HepG2 (cell line): ENCODE results near the gene CCDC9B. TPM values are rescaled to one million over a fixed set of nuclear protein-coding genes. Genes with fewer than 3 reads are reported as not detected.
A peak's percentile ranks its signal among the peaks of the same experiment; 100 is the strongest.

Source experiments
- ATAC-seq: fragments of 200-7000 bp; cut with Tn5 transposase; 3 replicates; pipeline ENCODE4 v1.9.1; 2020; ENCODE audit warnings: mild to moderate bottlenecking, moderate library complexity
- BruUV-seq: library from RNA; stranded (reverse); fragments of 400-500 nt; replicated peaks from 2 replicates; lab custom pipeline; 2021; lab: Mats Ljungman, UMichigan
- CTCF ChIA-PET: fragments of 300-600 bp; formaldehyde crosslinking; extraction: SDS; loops from one replicate; lab custom pipeline; 2021; ENCODE audit warnings: low total read pairs, inconsistent platforms, low intra/inter-chr PET ratio; lab: Yijun Ruan, JAX
- POLR2A ChIA-PET: fragments of 350-600 bp; sonication (Branson Sonifier 250); formaldehyde crosslinking; loops from one replicate; lab custom pipeline; 2020; ENCODE audit warnings: antibody characterized with exemption, inconsistent platforms; lab: Yijun Ruan, JAX
- DNase-seq: peaks from one replicate; pipeline ENCODE4 v3.0.0-alpha.2; 2015; ENCODE audit warnings: low spot score
- FAIRE-seq: peaks from 3 replicates; lab custom pipeline; 2011; peaks lifted over from hg19 to GRCh38; lab: Jason Lieb, UNC
- H2AFZ ChIP-seq: one replicate; pipeline ENCODE4 v1.6.1; 2011; ENCODE audit warnings: low read length, inconsistent platforms
- H3K27ac ChIP-seq: fragments of 300-600 bp; 3 replicates; pipeline ENCODE4 v1.8.0; 2011; ENCODE audit warnings: mixed run types, mild to moderate bottlenecking, mixed read lengths, low read length, inconsistent platforms; ENCODE audit not compliant: insufficient read depth; ENCODE audit errors: extremely low read length
- H3K27me3 ChIP-seq, 2 experiments: fragments of 200-600 bp in 1 of 2; 2 replicates in 1 of 2; 3 replicates in 1 of 2; pipeline versions ENCODE4 v1.6.0 to v1.8.0; 2011; ENCODE audit warnings: low read length in 2 of 2, mild to moderate bottlenecking in 2 of 2, moderate library complexity in 2 of 2, inconsistent platforms in 1 of 2; ENCODE audit not compliant: insufficient read depth in 2 of 2, control insufficient read depth in 1 of 2
- H3K36me3 ChIP-seq, 2 experiments: fragments of 200-600 bp in 1 of 2; replicated peaks in 1 of 2; 2 replicates in 1 of 2; 3 replicates in 1 of 2; pipeline versions ENCODE4 v1.5.1 to v1.8.0; 2011; ENCODE audit warnings: low read length in 2 of 2, inconsistent platforms in 1 of 2; ENCODE audit not compliant: insufficient read depth in 2 of 2, control insufficient read depth in 1 of 2
- H3K4me1 ChIP-seq: 2 replicates; pipeline ENCODE4 v1.5.1; 2012; ENCODE audit warnings: low read length, inconsistent platforms; ENCODE audit not compliant: insufficient read depth
- H3K4me2 ChIP-seq: 2 replicates; pipeline ENCODE4 v1.6.0; 2011; ENCODE audit warnings: low read depth, low read length, inconsistent platforms
- H3K4me3 ChIP-seq, 3 experiments: fragments of 200-600 bp in 1 of 3; sonication (generic), shearing (Covaris generic) in 1 of 3; replicated peaks in 1 of 3; 2 replicates each; pipeline ENCODE4 v1.5.1; 2011 to 2016; ENCODE audit warnings: low read length in 3 of 3, inconsistent platforms in 2 of 3, low read depth in 2 of 3, mild to moderate bottlenecking in 2 of 3, control low read depth in 1 of 3, mixed read lengths in 1 of 3; ENCODE audit not compliant: insufficient read depth in 1 of 3
- H3K79me2 ChIP-seq: one replicate; pipeline ENCODE4 v1.6.1; 2011; ENCODE audit warnings: low read length, inconsistent platforms; ENCODE audit not compliant: insufficient read depth
- H3K9ac ChIP-seq: 2 replicates; pipeline ENCODE4 v1.6.0; 2011; ENCODE audit warnings: mild to moderate bottlenecking, low read depth, low read length, inconsistent platforms; ENCODE audit not compliant: insufficient read depth
- H3K9me3 ChIP-seq: 2 replicates; pipeline ENCODE4 v1.5.1; 2012; ENCODE audit warnings: mild to moderate bottlenecking, low read length
- H4K20me1 ChIP-seq: 2 replicates; pipeline ENCODE4 v1.6.0; 2011; ENCODE audit warnings: inconsistent platforms, mild to moderate bottlenecking, low read length, moderate library complexity; ENCODE audit not compliant: insufficient read depth
- MAX ChIP-seq: IDR thresholded peaks from 2 replicates; pipeline ENCODE4 v1.6.1; 2012; ENCODE audit warnings: inconsistent platforms
- TCF7 ChIP-seq: sonication (generic); IDR thresholded peaks from 2 replicates; pipeline ENCODE4 v1.6.1; 2016; ENCODE audit warnings: antibody characterized with exemption, low read depth
- ZFP37 ChIP-seq: sonication (generic); formaldehyde crosslinking; IDR thresholded peaks from 2 replicates; pipeline ENCODE4 v1.4.0; 2020; ENCODE audit warnings: missing genetic modification reagents, borderline replicate concordance
- ZFYVE20 ChIP-seq: sonication (generic); formaldehyde crosslinking; IDR thresholded peaks from 2 replicates; pipeline ENCODE4 v1.8.0; 2023; ENCODE audit warnings: low read depth, mild to moderate bottlenecking, moderate library complexity, missing genetic modification reagents, borderline replicate concordance
- ZNF124 ChIP-seq: sonication (generic); formaldehyde crosslinking; IDR thresholded peaks from 2 replicates; pipeline ENCODE4 v1.4.0; 2020; ENCODE audit warnings: missing genetic modification reagents
- ZNF547 ChIP-seq: sonication (generic); formaldehyde crosslinking; IDR thresholded peaks from 2 replicates; pipeline ENCODE4 v1.5.1; 2020; ENCODE audit warnings: mild to moderate bottlenecking, missing genetic modification reagents
- ZNF83 ChIP-seq: sonication (generic); formaldehyde crosslinking; IDR thresholded peaks from 2 replicates; pipeline ENCODE4 v1.4.0; 2020; ENCODE audit warnings: missing genetic modification reagents, mild to moderate bottlenecking, borderline replicate concordance
- WGBS: methylation state at CpG from one replicate; pipeline ENCODE4 v1.1.6; 2017; ENCODE audit warnings: low lambda C conversion rate; 5-methylcytosine and 5-hydroxymethylcytosine counted together
- in situ Hi-C: cut with HindIII; loops from 2 replicates; pipeline ENCODE4 v1.10.0; 2017; ENCODE audit warnings: low pct_unique_long_range_greater_than_20kb; ENCODE audit not compliant: extremely low pct_ligation_motif_present
- intact Hi-C: fragments of 100-400 bp; cut with micrococcal nuclease; formaldehyde crosslinking; loops from one replicate; pipeline ENCODE4 v1.10.0; 2022; ENCODE audit not compliant: unreplicated experiment
- polyA plus RNA-seq, 8 experiments: library from polyadenylated mRNA; depleted of rRNA in 3 of 8; stranded (reverse) in 7 of 8; unstranded in 1 of 8; fragments of >200 nt; fragmentation: Illumina TruSeq in 4 of 8; extraction: Trizol in 4 of 8; gene quantifications; 2 replicates each; pipeline versions ENCODE4 v1.2.1 to v1.2.3, GENCODE V29; 2011 to 2016; ENCODE audit warnings: low read depth in 4 of 8, missing spikeins in 1 of 8, mixed read lengths in 1 of 8; ENCODE audit not compliant: insufficient read depth in 1 of 8
- total RNA-seq, 5 experiments: library from RNA; depleted of rRNA; stranded (reverse); fragments of >200 nt; fragmentation: Illumina TruSeq; extraction: Trizol; gene quantifications; 2 replicates each; pipeline ENCODE4 v1.2.3, GENCODE V29; 2016; ENCODE audit warnings: low read depth in 1 of 5
- TF ChIP-seq, protein P1 (sequence below): sonication (generic); formaldehyde crosslinking; IDR thresholded peaks from 2 replicates; pipeline ENCODE4 v1.4.0; 2020; ENCODE audit warnings: missing genetic modification reagents, low read depth, mild to moderate bottlenecking, borderline replicate concordance
- TF ChIP-seq, protein P2 (sequence below): sonication (generic); formaldehyde crosslinking; IDR thresholded peaks from 2 replicates; pipeline ENCODE4 v1.5.0; 2020; ENCODE audit warnings: missing genetic modification reagents, mild to moderate bottlenecking, borderline replicate concordance
- TF ChIP-seq, protein P3 (sequence below): sonication (generic); formaldehyde crosslinking; IDR thresholded peaks from 2 replicates; pipeline ENCODE4 v1.5.1; 2020; ENCODE audit warnings: missing genetic modification reagents, mild to moderate bottlenecking, borderline replicate concordance
- TF ChIP-seq, protein P4 (sequence below): sonication (generic); formaldehyde crosslinking; IDR thresholded peaks from 2 replicates; pipeline ENCODE4 v1.9.0; 2022; ENCODE audit warnings: missing genetic modification reagents, mild to moderate bottlenecking, borderline replicate concordance

Gene CCDC9B
- total and polyA plus RNA-seq, 2 of the 13 experiments (the other 11 are each of a cell fraction or from before 2014, with no cell fraction given) = 0.98 to 1.6 TPM

GRCh38 chr15:40337597-40337996 is 3.1 kb downstream of the CCDC9B start:
- Histone ChIP-seq H4K20me1 (peaks cover 4% of the 10 kb centered on the region; the same call in 1 of the 2 replicates), H3K27ac (no peak overlapping the region), H3K9me3 (no peaks in the 10 kb centered on the region), H3K27me3 (no peaks in the 10 kb centered on the region), H3K4me3 (no peak overlapping the region), H3K4me2 (no peak overlapping the region), H3K9ac (no peak overlapping the region), H2AFZ (no peak overlapping the region), H3K36me3 (no peaks in the 10 kb centered on the region; a peak in 1 of 5 replicates), H3K4me1 (peaks cover 41% of the 10 kb centered on the region), H3K79me2 (no peaks in the 10 kb centered on the region)
- in situ Hi-C loops = no loop called here
- WGBS = 86% methylated on average over 13 of the region's 19 CpGs
- ChIA-PET POLR2A (interaction anchor here (1.2 to 4.4 kb wide), 5 partner anchors 12 to 68 kb away, joined by 3 to 24 read pairs (median 18); partner anchors contain the start of genes INAFM2 and IVD), CTCF (interaction anchor here (1.8 to 2.3 kb wide), 2 partner anchors 15 to 84 kb away, joined by 6 to 19 read pairs; partner anchors contain the start of gene INAFM2)
- intact Hi-C loops = no loop called here
- ATAC-seq (no peak), DNase-seq (no peak), FAIRE-seq (no peak)
- BruUV-seq = no TSS peak
- no peak for TF ChIP-seq ZNF547 (CRISPR knock-in tag)
- TF ChIP-seq, protein P1, sequence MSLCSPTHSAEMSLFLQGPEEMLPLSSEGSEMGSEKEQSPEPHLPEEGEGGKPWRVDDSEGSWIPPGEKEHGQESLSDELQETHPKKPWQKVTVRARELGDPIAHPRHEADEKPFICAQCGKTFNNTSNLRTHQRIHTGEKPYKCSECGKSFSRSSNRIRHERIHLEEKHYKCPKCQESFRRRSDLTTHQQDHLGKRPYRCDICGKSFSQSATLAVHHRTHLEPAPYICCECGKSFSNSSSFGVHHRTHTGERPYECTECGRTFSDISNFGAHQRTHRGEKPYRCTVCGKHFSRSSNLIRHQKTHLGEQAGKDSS (CRISPR knock-in tag) = 0 out of 2 replicates have a peak, but pooled peaks have one; percentile 7

GRCh38 chr15:40336744-40337122 is 4.0 kb downstream of the CCDC9B start:
- ATAC-seq (no peak), FAIRE-seq (no peak), DNase-seq (no peak)
- Histone ChIP-seq H3K9me3 (no peaks in the 10 kb centered on the region), H4K20me1 (peaks cover 4% of the 10 kb centered on the region; the same call in 1 of the 2 replicates), H2AFZ (no peak overlapping the region), H3K27ac (no peak overlapping the region), H3K79me2 (no peaks in the 10 kb centered on the region), H3K4me3 (no peak overlapping the region), H3K27me3 (no peaks in the 10 kb centered on the region), H3K4me1 (peaks cover 40% of the 10 kb centered on the region), H3K36me3 (no peaks in the 10 kb centered on the region; a peak in 1 of 5 replicates), H3K9ac (no peak overlapping the region), H3K4me2 (no peak overlapping the region)
- in situ Hi-C loops (no loop called here), intact Hi-C loops (no loop called here)
- TF ChIP-seq, protein P2, sequence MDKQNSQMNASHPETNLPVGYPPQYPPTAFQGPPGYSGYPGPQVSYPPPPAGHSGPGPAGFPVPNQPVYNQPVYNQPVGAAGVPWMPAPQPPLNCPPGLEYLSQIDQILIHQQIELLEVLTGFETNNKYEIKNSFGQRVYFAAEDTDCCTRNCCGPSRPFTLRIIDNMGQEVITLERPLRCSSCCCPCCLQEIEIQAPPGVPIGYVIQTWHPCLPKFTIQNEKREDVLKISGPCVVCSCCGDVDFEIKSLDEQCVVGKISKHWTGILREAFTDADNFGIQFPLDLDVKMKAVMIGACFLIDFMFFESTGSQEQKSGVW (CRISPR knock-in tag) = no peak
- TF ChIP-seq ZFP37 (no peak), ZNF83 (CRISPR knock-in tag) (no peak), ZFYVE20 (no peak), TCF7 (no peak), ZNF124 (CRISPR knock-in tag) (no peak), MAX (no peak)
- TF ChIP-seq, protein P3, sequence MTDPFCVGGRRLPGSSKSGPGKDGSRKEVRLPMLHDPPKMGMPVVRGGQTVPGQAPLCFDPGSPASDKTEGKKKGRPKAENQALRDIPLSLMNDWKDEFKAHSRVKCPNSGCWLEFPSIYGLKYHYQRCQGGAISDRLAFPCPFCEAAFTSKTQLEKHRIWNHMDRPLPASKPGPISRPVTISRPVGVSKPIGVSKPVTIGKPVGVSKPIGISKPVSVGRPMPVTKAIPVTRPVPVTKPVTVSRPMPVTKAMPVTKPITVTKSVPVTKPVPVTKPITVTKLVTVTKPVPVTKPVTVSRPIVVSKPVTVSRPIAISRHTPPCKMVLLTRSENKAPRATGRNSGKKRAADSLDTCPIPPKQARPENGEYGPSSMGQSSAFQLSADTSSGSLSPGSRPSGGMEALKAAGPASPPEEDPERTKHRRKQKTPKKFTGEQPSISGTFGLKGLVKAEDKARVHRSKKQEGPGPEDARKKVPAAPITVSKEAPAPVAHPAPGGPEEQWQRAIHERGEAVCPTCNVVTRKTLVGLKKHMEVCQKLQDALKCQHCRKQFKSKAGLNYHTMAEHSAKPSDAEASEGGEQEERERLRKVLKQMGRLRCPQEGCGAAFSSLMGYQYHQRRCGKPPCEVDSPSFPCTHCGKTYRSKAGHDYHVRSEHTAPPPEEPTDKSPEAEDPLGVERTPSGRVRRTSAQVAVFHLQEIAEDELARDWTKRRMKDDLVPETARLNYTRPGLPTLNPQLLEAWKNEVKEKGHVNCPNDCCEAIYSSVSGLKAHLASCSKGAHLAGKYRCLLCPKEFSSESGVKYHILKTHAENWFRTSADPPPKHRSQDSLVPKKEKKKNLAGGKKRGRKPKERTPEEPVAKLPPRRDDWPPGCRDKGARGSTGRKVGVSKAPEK = no peak
- TF ChIP-seq, protein P4, sequence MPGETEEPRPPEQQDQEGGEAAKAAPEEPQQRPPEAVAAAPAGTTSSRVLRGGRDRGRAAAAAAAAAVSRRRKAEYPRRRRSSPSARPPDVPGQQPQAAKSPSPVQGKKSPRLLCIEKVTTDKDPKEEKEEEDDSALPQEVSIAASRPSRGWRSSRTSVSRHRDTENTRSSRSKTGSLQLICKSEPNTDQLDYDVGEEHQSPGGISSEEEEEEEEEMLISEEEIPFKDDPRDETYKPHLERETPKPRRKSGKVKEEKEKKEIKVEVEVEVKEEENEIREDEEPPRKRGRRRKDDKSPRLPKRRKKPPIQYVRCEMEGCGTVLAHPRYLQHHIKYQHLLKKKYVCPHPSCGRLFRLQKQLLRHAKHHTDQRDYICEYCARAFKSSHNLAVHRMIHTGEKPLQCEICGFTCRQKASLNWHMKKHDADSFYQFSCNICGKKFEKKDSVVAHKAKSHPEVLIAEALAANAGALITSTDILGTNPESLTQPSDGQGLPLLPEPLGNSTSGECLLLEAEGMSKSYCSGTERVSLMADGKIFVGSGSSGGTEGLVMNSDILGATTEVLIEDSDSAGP (CRISPR knock-in tag) = no peak
- WGBS = 62% methylated on average over 5 of the region's 5 CpGs
- ChIA-PET CTCF (no interaction called here), POLR2A (no interaction called here)
- BruUV-seq = no TSS peak
